Mesenteric fat pad (tissue), 1 donor: ENCODE data around the gene PKD1. TPM values are rescaled to one million over a fixed set of nuclear protein-coding genes. Genes with fewer than 3 reads are reported as not detected.
"Not testable (repeated sequence)": the region's sequence is repeated elsewhere in the genome, so short reads cannot be mapped to it uniquely, and the experiment has no call there.

ENCODE experiments used
- DNase-seq: peaks from one replicate; pipeline ENCODE4 v3.0.0-alpha.2; 2020; ENCODE audit warnings: low spot score
- total RNA-seq: library from RNA; stranded (reverse); fragmentation: NEBNext Ultra II Directional; extraction: Animal tissue kit (Norgen Biotek cat#: 25700); gene quantifications from one replicate; pipeline ENCODE4 v1.2.1, GENCODE V29; 2021
- donor health status: DM: yes; HTN: yes; CAD: no.

Gene PKD1
- total RNA-seq, 1 donor from 2014 or later = 99.4 TPM

GRCh38 chr16:2152695-2153506 is 17.2 kb upstream of the PKD1 start:
- no peak for DNase-seq

- no peak for DNase-seq
These were observed 15.7 kb upstream of the PKD1 start for GRCh38 chr16:2151188-2152091.

- DNase-seq = no peak
These were observed 14.9 kb upstream of the PKD1 start for GRCh38 chr16:2150418-2151187.

- DNase-seq = no peak
These were observed 14.1 kb upstream of the PKD1 start for GRCh38 chr16:2149630-2150417.

GRCh38 chr16:2148714-2149629 is 13.3 kb upstream of the PKD1 start:
- DNase-seq = no peak

GRCh38 chr16:2147981-2148671 is 12.4 kb upstream of the PKD1 start, which contains the start of gene RAB26:
Gene RAB26 (plus strand): TSS chr16:2148625. CDS start chr16:2148784, 159 bp downstream.
- DNase-seq = no peak

- DNase-seq = no peak
These were observed 11.7 kb upstream of the PKD1 start for GRCh38 chr16:2147378-2147777.

- DNase-seq = no peak
These were observed 10.1 kb upstream of the PKD1 start for GRCh38 chr16:2145843-2146242.

- no peak for DNase-seq
These were observed 8.3 kb upstream of the PKD1 start for GRCh38 chr16:2143878-2144485.

- no peak for DNase-seq
These were observed 7.5 kb upstream of the PKD1 start for GRCh38 chr16:2142942-2143877.

- DNase-seq = not testable (repeated sequence)
These were observed 627 bp downstream of the PKD1 start for GRCh38 chr16:2135071-2135470.

GRCh38 chr16:2133797-2134196 is 1.9 kb downstream of the PKD1 start:
- DNase-seq = not testable (repeated sequence)

GRCh38 chr16:2129890-2130447 is 5.7 kb downstream of the PKD1 start:
- DNase-seq = not testable (repeated sequence)

- DNase-seq = not testable (repeated sequence)
These were observed 6.4 kb downstream of the PKD1 start for GRCh38 chr16:2129251-2129650.

- not testable (repeated sequence) for DNase-seq
These were observed 7.9 kb downstream of the PKD1 start for GRCh38 chr16:2127630-2128280.

- DNase-seq = not testable (repeated sequence)
These were observed 8.7 kb downstream of the PKD1 start for GRCh38 chr16:2126928-2127556.
